ENCODE results near the gene TTLL1. TPM values are rescaled to one million over a fixed set of nuclear protein-coding genes. Genes with fewer than 3 reads are reported as not detected.

Gene TTLL1
- polyA plus RNA-seq, 3 donors, result 4.7 to 6.0 (median 5.6) TPM

DNA sequence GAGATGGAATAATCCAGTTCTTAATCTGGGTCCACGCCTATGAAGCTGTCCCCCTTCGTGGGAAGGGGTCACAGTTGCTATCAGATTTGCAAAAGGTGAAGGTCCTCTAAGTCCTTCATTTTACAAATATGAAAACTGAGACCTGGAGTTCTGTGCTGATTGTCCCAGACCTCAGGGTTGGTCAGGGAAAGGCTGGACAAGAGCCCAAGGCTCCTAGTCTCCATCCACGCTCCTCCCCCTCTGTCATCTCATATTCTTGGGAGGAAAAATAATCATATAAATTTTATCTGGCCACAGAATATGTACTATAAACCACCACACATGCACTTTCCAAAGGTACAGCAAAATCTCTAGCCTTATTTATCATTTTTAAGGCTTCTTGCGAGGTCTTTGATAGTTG is 79.7 kb downstream of the TTLL1 start:
- TF ChIP-seq, protein P1, sequence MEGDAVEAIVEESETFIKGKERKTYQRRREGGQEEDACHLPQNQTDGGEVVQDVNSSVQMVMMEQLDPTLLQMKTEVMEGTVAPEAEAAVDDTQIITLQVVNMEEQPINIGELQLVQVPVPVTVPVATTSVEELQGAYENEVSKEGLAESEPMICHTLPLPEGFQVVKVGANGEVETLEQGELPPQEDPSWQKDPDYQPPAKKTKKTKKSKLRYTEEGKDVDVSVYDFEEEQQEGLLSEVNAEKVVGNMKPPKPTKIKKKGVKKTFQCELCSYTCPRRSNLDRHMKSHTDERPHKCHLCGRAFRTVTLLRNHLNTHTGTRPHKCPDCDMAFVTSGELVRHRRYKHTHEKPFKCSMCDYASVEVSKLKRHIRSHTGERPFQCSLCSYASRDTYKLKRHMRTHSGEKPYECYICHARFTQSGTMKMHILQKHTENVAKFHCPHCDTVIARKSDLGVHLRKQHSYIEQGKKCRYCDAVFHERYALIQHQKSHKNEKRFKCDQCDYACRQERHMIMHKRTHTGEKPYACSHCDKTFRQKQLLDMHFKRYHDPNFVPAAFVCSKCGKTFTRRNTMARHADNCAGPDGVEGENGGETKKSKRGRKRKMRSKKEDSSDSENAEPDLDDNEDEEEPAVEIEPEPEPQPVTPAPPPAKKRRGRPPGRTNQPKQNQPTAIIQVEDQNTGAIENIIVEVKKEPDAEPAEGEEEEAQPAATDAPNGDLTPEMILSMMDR (IDR thresholded peaks at IDR 0.05), result no peak
- Histone ChIP-seq H3K27ac (ENCODE audit: low read depth in 1 of 2, low read length in 2 of 2) (no peak overlapping the region), H3K4me1 (ENCODE audit: control insufficient read depth in 1 of 2, insufficient read depth in 2 of 2, low read length in 2 of 2) (peaks cover 19 to 37% of the 10 kb centered on the region in 2 donors), H3K9ac (ENCODE audit: insufficient read depth, low read length, poor library complexity, severe bottlenecking) (no peak overlapping the region), H2AFZ (ENCODE audit: insufficient read depth, low read depth, low read length, poor library complexity, severe bottlenecking) (no peak overlapping the region), H4K20me1 (ENCODE audit: insufficient read depth, low read length) (peaks cover 99% of the 10 kb centered on the region), H3K27me3 (ENCODE audit: control insufficient read depth in 2 of 2, insufficient read depth in 2 of 2, low read length in 2 of 2) (no peaks in the 10 kb centered on the region), H3K36me3 (replicated peaks in 1 of 2; ENCODE audit: control insufficient read depth in 1 of 2, insufficient read depth in 2 of 2, low read length in 2 of 2) (no peaks in the 10 kb centered on the region), H3K9me3 (replicated peaks in 1 of 2; ENCODE audit: control insufficient read depth in 1 of 2, insufficient read depth in 1 of 2, low read length in 2 of 2) (no peaks in the 10 kb centered on the region), H3K4me3 (replicated peaks in 1 of 3; ENCODE audit: low read depth in 2 of 3, low read length in 3 of 3) (no peak overlapping the region), H3K79me2 (ENCODE audit: insufficient read depth, low read length) (peaks cover 100% of the 10 kb centered on the region), H3K4me2 (replicated peaks; ENCODE audit: extremely low read depth, low read length, poor library complexity, severe bottlenecking) (no peak overlapping the region)
- DNase-seq, result no peak
- no peaks in the 10 kb centered on the region for H3K9me3 Mint-ChIP-seq
- H3K36me3 Mint-ChIP-seq, result peaks cover 4% of the 10 kb centered on the region in 2 donors
- WGBS (ENCODE audit: insufficient coverage), result 100% methylated on average over 2 of the region's 4 CpGs
- intact Hi-C loops (cut with micrococcal nuclease), result no loop called here
- H3K27me3 Mint-ChIP-seq (ENCODE audit: low read depth in 3 of 3), result peaks cover 0 to 3% (median 0%) of the 10 kb centered on the region in 3 donors
- H3K4me3 Mint-ChIP-seq, result no peak overlapping the region
- no peak overlapping the region for H3K27ac Mint-ChIP-seq
- H3K4me1 Mint-ChIP-seq, result peaks cover 56% of the 10 kb centered on the region

DNA sequence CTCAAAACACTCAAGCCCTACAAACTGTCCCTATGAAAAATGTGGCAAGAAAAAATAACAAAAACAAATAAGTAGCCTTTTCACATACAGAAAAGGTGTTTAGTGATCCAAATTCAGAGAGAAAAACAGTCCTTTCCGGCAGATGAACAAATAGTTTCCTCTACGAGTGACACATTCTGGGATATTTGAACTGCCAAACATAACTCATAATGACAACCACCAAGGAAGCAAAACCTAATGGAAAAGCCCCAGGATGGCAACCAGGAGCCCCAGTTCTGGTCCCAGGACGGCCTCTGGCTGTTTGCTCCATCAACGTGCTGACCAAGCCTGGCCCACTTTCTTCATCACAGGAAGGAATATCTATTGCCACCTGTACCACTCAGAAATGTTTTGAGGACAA is 80.3 kb downstream of the TTLL1 start:
- H4K20me1 ChIP-seq (ENCODE audit: insufficient read depth, low read length), result peaks cover 99% of the 10 kb centered on the region
- H3K4me1 Mint-ChIP-seq, result peaks cover 58% of the 10 kb centered on the region
- no peak overlapping the region for H3K4me2 ChIP-seq (replicated peaks; ENCODE audit: extremely low read depth, low read length, poor library complexity, severe bottlenecking)
- no peaks in the 10 kb centered on the region for H3K9me3 Mint-ChIP-seq
- H3K27ac Mint-ChIP-seq, result no peak overlapping the region
- H2AFZ ChIP-seq (ENCODE audit: insufficient read depth, low read depth, low read length, poor library complexity, severe bottlenecking), result no peak overlapping the region
- peaks cover 100% of the 10 kb centered on the region for H3K79me2 ChIP-seq (ENCODE audit: insufficient read depth, low read length)
- TF ChIP-seq, protein P1 (IDR thresholded peaks at IDR 0.05), result no peak
- H3K9me3 ChIP-seq (replicated peaks in 1 of 2; ENCODE audit: control insufficient read depth in 1 of 2, insufficient read depth in 1 of 2, low read length in 2 of 2), result no peaks in the 10 kb centered on the region
- peaks cover 4% of the 10 kb centered on the region in 2 donors for H3K36me3 Mint-ChIP-seq
- no peak overlapping the region for H3K4me3 ChIP-seq (replicated peaks in 1 of 3; ENCODE audit: low read depth in 2 of 3, low read length in 3 of 3)
- no peak overlapping the region for H3K9ac ChIP-seq (ENCODE audit: insufficient read depth, low read length, poor library complexity, severe bottlenecking)
- no peaks in the 10 kb centered on the region for H3K27me3 ChIP-seq (ENCODE audit: control insufficient read depth in 2 of 2, insufficient read depth in 2 of 2, low read length in 2 of 2)
- peaks cover 0 to 3% (median 0%) of the 10 kb centered on the region in 3 donors for H3K27me3 Mint-ChIP-seq (ENCODE audit: low read depth in 3 of 3)
- intact Hi-C loops (cut with micrococcal nuclease), result no loop called here
- H3K27ac ChIP-seq (ENCODE audit: low read depth in 1 of 2, low read length in 2 of 2), result no peak overlapping the region
- no peak for DNase-seq
- H3K4me3 Mint-ChIP-seq, result no peak overlapping the region
- WGBS (ENCODE audit: insufficient coverage), result 95% methylated on average over 2 of the region's 4 CpGs
- no peaks in the 10 kb centered on the region for H3K36me3 ChIP-seq (replicated peaks in 1 of 2; ENCODE audit: control insufficient read depth in 1 of 2, insufficient read depth in 2 of 2, low read length in 2 of 2)
- peaks cover 23 to 39% of the 10 kb centered on the region in 2 donors for H3K4me1 ChIP-seq (ENCODE audit: control insufficient read depth in 1 of 2, insufficient read depth in 2 of 2, low read length in 2 of 2)

Measured in CD14-positive monocyte (primary cell).